ENCODE results near the gene SUGCT.

DNA sequence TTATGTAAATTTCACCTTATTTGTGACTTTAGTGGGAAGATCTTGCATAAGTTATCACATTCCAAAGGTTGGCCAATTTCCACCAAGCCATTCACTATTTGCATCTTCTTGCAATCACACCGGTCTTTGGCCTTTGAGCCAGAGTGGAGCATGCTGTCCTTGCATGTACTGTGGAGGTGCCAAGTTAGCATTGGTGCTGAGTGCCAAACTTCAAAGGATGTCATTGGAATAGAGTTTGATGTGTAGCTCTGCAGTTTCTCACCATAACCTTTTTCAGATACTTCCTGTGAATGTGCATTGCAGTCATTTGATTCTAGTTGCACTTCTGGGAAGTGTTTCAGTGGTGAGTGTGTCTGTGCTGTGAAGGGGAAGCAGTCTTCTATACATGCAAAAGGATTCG is 620.6 kb downstream of the SUGCT start:
- TF ChIP-seq POLR2A (IDR thresholded peaks at IDR 0.05): no peak
- TF ChIP-seq, protein P1, sequence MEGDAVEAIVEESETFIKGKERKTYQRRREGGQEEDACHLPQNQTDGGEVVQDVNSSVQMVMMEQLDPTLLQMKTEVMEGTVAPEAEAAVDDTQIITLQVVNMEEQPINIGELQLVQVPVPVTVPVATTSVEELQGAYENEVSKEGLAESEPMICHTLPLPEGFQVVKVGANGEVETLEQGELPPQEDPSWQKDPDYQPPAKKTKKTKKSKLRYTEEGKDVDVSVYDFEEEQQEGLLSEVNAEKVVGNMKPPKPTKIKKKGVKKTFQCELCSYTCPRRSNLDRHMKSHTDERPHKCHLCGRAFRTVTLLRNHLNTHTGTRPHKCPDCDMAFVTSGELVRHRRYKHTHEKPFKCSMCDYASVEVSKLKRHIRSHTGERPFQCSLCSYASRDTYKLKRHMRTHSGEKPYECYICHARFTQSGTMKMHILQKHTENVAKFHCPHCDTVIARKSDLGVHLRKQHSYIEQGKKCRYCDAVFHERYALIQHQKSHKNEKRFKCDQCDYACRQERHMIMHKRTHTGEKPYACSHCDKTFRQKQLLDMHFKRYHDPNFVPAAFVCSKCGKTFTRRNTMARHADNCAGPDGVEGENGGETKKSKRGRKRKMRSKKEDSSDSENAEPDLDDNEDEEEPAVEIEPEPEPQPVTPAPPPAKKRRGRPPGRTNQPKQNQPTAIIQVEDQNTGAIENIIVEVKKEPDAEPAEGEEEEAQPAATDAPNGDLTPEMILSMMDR (IDR thresholded peaks at IDR 0.05): no peak
